ENCODE results near the gene GPR15. TPM values are rescaled to one million over a fixed set of nuclear protein-coding genes. Genes with fewer than 3 reads are reported as not detected.

GPR15 gene
- total RNA-seq, 1 donor from 2014 or later = not detected

- no peaks in the 10 kb centered on the region for H3K4me1 Mint-ChIP-seq (ENCODE audit: low read depth)
- no peak for TF ChIP-seq CTCF (IDR thresholded peaks at IDR 0.05; ENCODE audit: unreplicated experiment)
- H3K4me3 Mint-ChIP-seq (ENCODE audit: low read depth) = no peak overlapping the region
- DNase-seq (ENCODE audit: low spot score, unreplicated experiment) = no peak
- H3K27me3 Mint-ChIP-seq = no peaks in the 10 kb centered on the region
- no peaks in the 10 kb centered on the region for H3K9me3 Mint-ChIP-seq (ENCODE audit: low read depth)
- H3K27ac Mint-ChIP-seq = no peak overlapping the region
- peaks cover 18% of the 10 kb centered on the region for H3K36me3 Mint-ChIP-seq (ENCODE audit: insufficient read depth)
Observed at GRCh38 chr3:98580401-98581386, 48.9 kb downstream of the GPR15 start.

GRCh38 chr3:98581474-98581873 is 49.7 kb downstream of the GPR15 start:
- no peak overlapping the region for H3K27ac Mint-ChIP-seq
- DNase-seq (ENCODE audit: low spot score, unreplicated experiment) = no peak
- TF ChIP-seq CTCF (IDR thresholded peaks at IDR 0.05; ENCODE audit: unreplicated experiment) = no peak
- H3K4me3 Mint-ChIP-seq (ENCODE audit: low read depth) = no peak overlapping the region
- no peaks in the 10 kb centered on the region for H3K9me3 Mint-ChIP-seq (ENCODE audit: low read depth)
- no peaks in the 10 kb centered on the region for H3K27me3 Mint-ChIP-seq
- no peaks in the 10 kb centered on the region for H3K4me1 Mint-ChIP-seq (ENCODE audit: low read depth)
- peaks cover 17% of the 10 kb centered on the region for H3K36me3 Mint-ChIP-seq (ENCODE audit: insufficient read depth)

GRCh38 chr3:98582042-98582441 is 50.3 kb downstream of the GPR15 start:
- no peak for DNase-seq (ENCODE audit: low spot score, unreplicated experiment)
- Mint-ChIP-seq H3K27me3 (no peaks in the 10 kb centered on the region), H3K4me1 (ENCODE audit: low read depth) (no peaks in the 10 kb centered on the region), H3K4me3 (ENCODE audit: low read depth) (no peak overlapping the region), H3K27ac (no peak overlapping the region), H3K9me3 (ENCODE audit: low read depth) (no peaks in the 10 kb centered on the region), H3K36me3 (ENCODE audit: insufficient read depth) (peaks cover 18% of the 10 kb centered on the region)
- TF ChIP-seq CTCF (IDR thresholded peaks at IDR 0.05; ENCODE audit: unreplicated experiment) = no peak

- Mint-ChIP-seq H3K9me3 (ENCODE audit: low read depth) (no peaks in the 10 kb centered on the region), H3K27me3 (no peaks in the 10 kb centered on the region), H3K4me1 (ENCODE audit: low read depth) (no peaks in the 10 kb centered on the region), H3K4me3 (ENCODE audit: low read depth) (no peak overlapping the region), H3K36me3 (ENCODE audit: insufficient read depth) (peaks cover 23% of the 10 kb centered on the region), H3K27ac (no peak overlapping the region)
- no peak for TF ChIP-seq CTCF (IDR thresholded peaks at IDR 0.05; ENCODE audit: unreplicated experiment)
- DNase-seq (ENCODE audit: low spot score, unreplicated experiment) = no peak
Observed at GRCh38 chr3:98583766-98584165, 52.0 kb downstream of the GPR15 start.

Other genes with a start within 250 kb of the GPR15 start
- gene OR5H2, start 249.5 kb upstream of the GPR15 start, total RNA-seq = not detected in 2 replicates
- not detected in 2 replicates for gene OR5K4, start 178.1 kb upstream of the GPR15 start, total RNA-seq
- gene OR5K3, start 141.3 kb upstream of the GPR15 start, total RNA-seq = not detected in 2 replicates
- gene OR5K1, start 68.8 kb upstream of the GPR15 start, total RNA-seq = not detected in 2 replicates
- not detected in 2 replicates for gene OR5K2, start 34.3 kb upstream of the GPR15 start, total RNA-seq
- gene CLDND1, start 9.1 kb upstream of the GPR15 start, total RNA-seq = 100 and 101 TPM in 2 replicates
- 20.4 and 24.4 TPM in 2 replicates for gene CPOX, start 61.6 kb downstream of the GPR15 start, total RNA-seq
- 46.8 and 49.2 TPM in 2 replicates for gene ST3GAL6, start 231.4 kb downstream of the GPR15 start, total RNA-seq